Coronary artery (tissue), 2 donors: ENCODE data around the gene DISC1.
"Not testable (repeated sequence)": the region's sequence is repeated elsewhere in the genome, so short reads cannot be mapped to it uniquely, and the experiment has no call there.

Experiments
- DNase-seq: peaks from one replicate; pipeline ENCODE4 v3.0.0-alpha.2; 2017; ENCODE audit warnings: low spot score
- H3K27ac ChIP-seq, 2 donors: fragments of 200-600 bp; sonication (generic); one replicate each; pipeline ENCODE4 v1.5.1; 2016 to 2019
- H3K4me3 ChIP-seq: fragments of 200-600 bp; sonication (generic); 2 replicates; pipeline ENCODE4 v1.5.1; 2016; ENCODE audit warnings: mild to moderate bottlenecking, moderate library complexity
- CTCF ChIP-seq: fragments of 200-600 bp; sonication (generic); IDR thresholded peaks from one replicate; pipeline ENCODE4 v1.5.1; 2019; ENCODE audit warnings: antibody characterized with exemption

Gene DISC1

GRCh38 chr1:231954751-231955150 lies 328.2 kb downstream of the DISC1 start:
- no peak overlapping the region for H3K4me3 ChIP-seq
- DNase-seq = no peak
- no peak for TF ChIP-seq CTCF
- H3K27ac ChIP-seq = no peak overlapping the region

GRCh38 chr1:231957359-231957758 lies 330.8 kb downstream of the DISC1 start:
- no peak for TF ChIP-seq CTCF
- no peak for DNase-seq
- no peak overlapping the region for H3K4me3 ChIP-seq
- no peak overlapping the region for H3K27ac ChIP-seq

- H3K27ac ChIP-seq = no peak overlapping the region
- no peak for DNase-seq
- H3K4me3 ChIP-seq = no peak overlapping the region
- TF ChIP-seq CTCF = no peak
Observed at GRCh38 chr1:231958448-231958847, 331.9 kb downstream of the DISC1 start.

GRCh38 chr1:231959225-231959884 lies 332.8 kb downstream of the DISC1 start:
- TF ChIP-seq CTCF = no peak
- H3K4me3 ChIP-seq = no peak overlapping the region
- no peak for DNase-seq
- H3K27ac ChIP-seq = no peak overlapping the region

- H3K27ac ChIP-seq, H3K4me3 ChIP-seq, DNase-seq: not testable (repeated sequence)
Observed at GRCh38 chr1:231961801-231962200, 335.2 kb downstream of the DISC1 start.

- no peak for TF ChIP-seq CTCF
- Histone ChIP-seq H3K4me3 (no peak overlapping the region), H3K27ac (no peak overlapping the region)
- no peak for DNase-seq
Observed at GRCh38 chr1:231962636-231963035, 336.0 kb downstream of the DISC1 start.

- Histone ChIP-seq H3K4me3 (no peak overlapping the region), H3K27ac (no peak overlapping the region)
- no peak for TF ChIP-seq CTCF
- no peak for DNase-seq
Observed at GRCh38 chr1:231964241-231964640, 337.7 kb downstream of the DISC1 start.
